Stimulated activated CD8-positive, alpha-beta memory T cell treated with anti-CD3 and anti-CD28 coated beads, Interleukin-15, amount 100 ng/mL, for 48 hours (primary cell): ENCODE data around the gene MTARC1.

Experiments used
- DNase-seq, 2 donors: peaks; one replicate each; pipeline ENCODE4 v3.0.0-alpha.2; 2020; ENCODE audit warnings: low read depth in 2 of 2

MTARC1 gene

GRCh38 chr1:220786337-220787068 lies at the start of gene MTARC1:
Gene MTARC1 (plus strand): TSS chr1:220786913. CDS start chr1:220786945, 32 bp downstream.
- DNase-seq: no peak

GRCh38 chr1:220741349-220741748 lies 45.4 kb upstream of the MTARC1 start:
- no peak for DNase-seq

GRCh38 chr1:220741825-220742224 lies 44.9 kb upstream of the MTARC1 start:
- no peak for DNase-seq

GRCh38 chr1:220742520-220742919 lies 44.2 kb upstream of the MTARC1 start:
- no peak for DNase-seq

GRCh38 chr1:220746851-220747250 lies 39.9 kb upstream of the MTARC1 start:
- DNase-seq: no peak

GRCh38 chr1:220747437-220748088 lies 39.1 kb upstream of the MTARC1 start:
- no peak for DNase-seq

GRCh38 chr1:220748089-220748934 lies 38.4 kb upstream of the MTARC1 start, which contains the start of gene MTARC2:
Gene MTARC2 (plus strand): TSS chr1:220748322. CDS start chr1:220748532, 210 bp downstream.
- no peak for DNase-seq

GRCh38 chr1:220748936-220749335 lies 37.8 kb upstream of the MTARC1 start:
- no peak for DNase-seq

- DNase-seq: no peak
Measured at GRCh38 chr1:220750131-220750515, 36.6 kb upstream of the MTARC1 start.

GRCh38 chr1:220751111-220751510 lies 35.6 kb upstream of the MTARC1 start:
- DNase-seq: no peak

GRCh38 chr1:220754212-220754917 lies 32.3 kb upstream of the MTARC1 start:
- no peak for DNase-seq

GRCh38 chr1:220754918-220755295 lies 31.8 kb upstream of the MTARC1 start:
- no peak for DNase-seq

GRCh38 chr1:220755309-220755708 lies 31.4 kb upstream of the MTARC1 start:
- DNase-seq: no peak

GRCh38 chr1:220757441-220757840 lies 29.3 kb upstream of the MTARC1 start:
- DNase-seq: no peak

- no peak for DNase-seq
Measured at GRCh38 chr1:220759147-220759546, 27.6 kb upstream of the MTARC1 start.

- no peak for DNase-seq
Measured at GRCh38 chr1:220761688-220762427, 24.9 kb upstream of the MTARC1 start.

GRCh38 chr1:220764757-220765156 lies 22.0 kb upstream of the MTARC1 start:
- DNase-seq: no peak

- no peak for DNase-seq
Measured at GRCh38 chr1:220767312-220768125, 19.2 kb upstream of the MTARC1 start.

GRCh38 chr1:220768126-220768601 lies 18.5 kb upstream of the MTARC1 start:
- no peak for DNase-seq

- DNase-seq: no peak
Measured at GRCh38 chr1:220769205-220769604, 17.5 kb upstream of the MTARC1 start.
